ENCODE measurements around the gene DYNC2I2.
"Not testable (repeated sequence)": the region's sequence is repeated elsewhere in the genome, so short reads cannot be mapped to it uniquely, and the experiment has no call there.

Gene DYNC2I2

GRCh38 chr9:128656416-128657343 lies at the start of gene DYNC2I2:
TSS of gene DYNC2I2 (minus strand) at chr9:128656847. CDS start at chr9:128656726, 121 bp downstream.
- DNase-seq = peak; percentile 39

DNA sequence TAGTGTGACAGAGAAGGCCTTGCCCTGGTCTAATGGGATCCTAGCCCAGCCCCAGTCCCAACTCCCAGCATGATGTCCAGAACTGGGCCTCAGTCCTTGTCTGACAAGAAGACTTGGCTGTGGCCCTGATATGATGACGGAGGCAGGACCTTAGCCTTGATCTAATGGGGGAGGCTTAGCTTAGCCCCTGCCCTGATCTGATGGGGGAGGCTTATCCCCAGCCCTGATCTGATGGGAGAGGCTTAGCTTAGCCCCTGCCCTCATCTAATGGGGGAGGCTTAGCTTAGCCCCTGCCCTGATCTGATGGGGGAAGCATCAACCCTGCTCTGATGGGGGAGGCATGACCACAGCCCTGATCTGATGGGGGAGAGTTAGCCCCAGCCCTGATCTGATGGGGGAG lies 49.4 kb upstream of the DYNC2I2 start:
- no peak for DNase-seq

DNA sequence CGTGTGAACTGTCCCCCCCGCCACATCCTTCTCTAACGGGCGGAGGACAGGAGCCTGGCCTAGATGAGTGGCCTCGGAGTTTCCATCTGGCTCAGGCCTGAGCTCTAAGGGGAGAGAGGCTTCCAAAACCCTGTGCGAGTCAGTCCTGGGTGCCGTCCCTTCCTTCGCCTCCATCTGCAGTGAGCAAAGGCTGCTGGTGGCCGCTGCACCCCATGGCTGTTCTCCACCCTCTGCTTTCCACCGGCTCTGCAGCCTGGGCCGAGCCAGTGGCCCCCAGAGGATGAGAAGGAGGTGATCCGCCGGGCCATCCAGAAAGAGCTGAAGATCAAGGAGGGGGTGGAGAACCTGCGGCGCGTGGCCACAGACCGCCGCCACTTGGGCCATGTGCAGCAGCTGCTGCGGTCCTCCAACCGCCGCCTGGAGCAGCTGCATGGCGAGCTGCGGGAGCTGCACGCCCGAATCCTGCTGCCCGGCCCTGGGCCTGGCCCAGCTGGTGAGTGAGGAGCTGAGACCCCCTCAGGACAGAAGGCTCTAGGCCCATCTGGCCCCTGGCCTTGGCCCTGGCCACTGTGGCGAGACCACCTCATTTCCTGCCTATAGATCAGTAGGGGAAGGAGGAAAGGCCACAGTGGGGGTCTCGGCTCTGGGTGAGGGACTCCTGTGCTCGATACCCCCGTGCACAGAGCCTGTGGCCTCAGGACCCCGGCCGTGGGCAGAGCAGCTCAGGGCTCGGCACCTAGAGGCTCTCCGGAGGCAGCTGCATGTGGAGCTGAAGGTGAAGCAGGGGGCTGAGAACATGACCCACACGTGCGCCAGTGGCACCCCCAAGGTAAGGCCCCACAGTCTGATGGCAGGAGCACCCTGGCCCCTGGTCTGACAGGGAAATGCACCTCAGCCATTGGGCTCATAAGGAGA lies 48.7 kb upstream of the DYNC2I2 start:
- no peak for DNase-seq

- DNase-seq = no peak
These were observed 47.7 kb upstream of the DYNC2I2 start for GRCh38 chr9:128704356-128704670.

DNA sequence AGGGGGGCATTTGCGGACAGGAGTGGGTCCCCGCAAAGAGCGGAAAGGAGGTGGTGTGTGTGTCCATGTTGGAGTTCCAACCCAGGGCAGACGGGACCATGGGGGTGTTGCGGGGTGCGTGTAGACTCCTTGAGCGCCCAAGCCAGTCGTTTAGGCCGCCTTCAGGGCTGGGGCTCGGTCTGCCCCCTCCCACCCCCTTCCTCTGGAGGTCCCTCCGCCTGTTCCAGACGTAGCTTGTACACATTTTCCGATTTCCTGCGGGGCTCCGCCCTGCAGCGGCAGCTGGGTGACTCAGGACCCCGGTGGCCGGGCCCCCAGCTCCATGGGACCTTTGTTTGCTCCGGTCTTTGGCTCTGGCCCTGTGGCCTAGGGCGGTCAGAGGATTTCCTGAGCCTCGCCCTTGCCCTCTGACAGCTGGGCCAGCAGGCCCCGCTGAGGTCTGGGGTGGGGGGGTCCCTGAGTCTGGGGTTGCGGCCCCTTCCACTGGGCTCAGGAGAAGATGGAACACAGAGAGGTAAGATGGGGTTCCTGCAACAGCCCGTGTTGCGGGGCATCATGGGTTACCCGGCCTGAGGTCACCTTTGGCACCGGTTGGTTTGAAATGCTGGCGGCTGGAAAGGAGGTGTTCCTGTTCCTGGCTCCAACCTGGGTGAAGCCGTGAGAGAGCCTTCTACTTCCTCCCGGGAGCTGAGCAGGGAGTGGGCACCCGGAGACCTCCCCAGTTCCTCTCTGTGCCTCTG lies 47.1 kb upstream of the DYNC2I2 start:
- DNase-seq = no peak

DNA sequence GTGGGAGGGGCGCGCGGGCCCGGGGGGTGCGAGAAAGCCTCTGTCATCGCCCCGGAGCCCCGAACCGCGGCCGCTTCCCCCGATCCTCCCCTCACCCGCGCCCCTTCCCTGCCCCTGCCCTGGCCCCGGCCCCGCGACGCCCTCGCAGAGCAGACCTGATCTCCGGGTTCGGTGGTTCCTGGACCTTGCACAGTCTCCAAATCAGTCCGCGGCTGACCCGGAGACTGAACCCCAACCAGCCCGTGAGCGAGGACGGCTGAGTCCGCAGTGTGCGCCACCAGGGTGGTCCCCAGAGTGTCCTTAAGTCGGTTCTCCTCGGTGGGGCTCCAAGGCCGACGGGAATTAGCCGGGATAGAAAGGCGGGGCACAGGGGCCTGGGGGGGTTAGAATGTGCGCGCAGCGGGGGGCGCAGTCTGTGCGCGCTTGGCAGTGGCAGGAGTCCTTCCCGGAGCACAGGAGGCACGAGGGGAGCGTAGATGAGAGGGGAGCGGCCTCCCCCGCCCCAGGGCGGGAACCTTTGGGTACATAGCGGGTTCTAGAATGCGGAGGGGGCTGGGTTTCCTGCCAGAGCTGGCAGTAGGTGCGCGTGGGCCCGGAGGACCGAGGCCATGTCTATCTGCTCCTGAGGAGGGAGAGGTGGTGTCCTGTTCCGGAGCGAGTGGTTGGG lies 46.4 kb upstream of the DYNC2I2 start:
- DNase-seq = no peak

- no peak for DNase-seq
These were observed 45.9 kb upstream of the DYNC2I2 start, which contains the start of gene PKN3 for GRCh38 chr9:128702445-128702948. TSS of gene PKN3 (plus strand) at chr9:128702503. CDS start at chr9:128702916, 413 bp downstream.

GRCh38 chr9:128701227-128701854 lies 44.7 kb upstream of the DYNC2I2 start:
- DNase-seq = no peak

- DNase-seq = not testable (repeated sequence)
These were observed 42.6 kb upstream of the DYNC2I2 start for GRCh38 chr9:128699096-128699795.

- DNase-seq = no peak
These were observed 40.5 kb upstream of the DYNC2I2 start for GRCh38 chr9:128696923-128697707.

GRCh38 chr9:128694344-128694743 lies 37.7 kb upstream of the DYNC2I2 start:
- DNase-seq = no peak

GRCh38 chr9:128693738-128694137 lies 37.1 kb upstream of the DYNC2I2 start:
- not testable (repeated sequence) for DNase-seq

- DNase-seq = no peak
These were observed 34.0 kb upstream of the DYNC2I2 start for GRCh38 chr9:128690684-128691034.

GRCh38 chr9:128689820-128690683 lies 33.4 kb upstream of the DYNC2I2 start:
- no peak for DNase-seq

GRCh38 chr9:128689293-128689774 lies 32.7 kb upstream of the DYNC2I2 start:
- DNase-seq = no peak

- peak; percentile 68 for DNase-seq
These were observed 32.0 kb upstream of the DYNC2I2 start, which contains the start of gene SET for GRCh38 chr9:128688501-128689292. TSS of gene SET (plus strand) at chr9:128689222. CDS start at chr9:128689583, 361 bp downstream.

DNA sequence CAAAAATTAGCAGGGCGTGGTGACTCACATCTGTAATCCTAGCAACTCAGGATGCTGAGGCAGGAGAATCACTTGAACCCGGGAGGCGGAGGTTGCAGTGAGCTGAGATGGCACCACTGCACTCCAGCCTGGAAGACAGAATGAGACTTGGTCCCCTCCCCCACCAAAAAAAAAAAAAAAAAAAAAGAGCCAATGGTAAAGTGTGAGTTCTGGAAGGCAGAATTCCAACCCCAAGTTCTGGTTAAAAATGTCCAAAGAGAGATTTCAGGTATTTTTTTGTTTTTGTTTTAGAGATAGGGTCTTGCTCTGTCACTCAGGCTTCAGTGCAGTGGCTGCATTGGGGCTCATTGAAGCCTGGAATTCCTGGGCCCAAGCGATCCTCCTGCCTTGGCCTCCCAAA lies 30.8 kb upstream of the DYNC2I2 start:
- no peak for DNase-seq

Measured in NCI-H1436 treated with DMSO at 0.1 percent for 48 hours (cell line).